RWPE2 (cell line): ENCODE data around the gene CROCC.
"Not testable (repeated sequence)": the region's sequence is repeated elsewhere in the genome, so short reads cannot be mapped to it uniquely, and the experiment has no call there.

Experiments
- ATAC-seq: fragments of 200-7000 bp; cut with Tn5 transposase; 3 replicates; pipeline ENCODE4 v1.9.1; 2021; ENCODE audit warnings: low read depth
- DNase-seq: peaks from one replicate; pipeline ENCODE4 v3.0.0-alpha.2; 2020; ENCODE audit warnings: low spot score
- H3K27ac ChIP-seq: fragments of 450-650 bp; 2 replicates; pipeline ENCODE4 v1.5.1; 2017; ENCODE audit warnings: mild to moderate bottlenecking; ENCODE audit not compliant: poor library complexity, severe bottlenecking
- H3K27me3 ChIP-seq: fragments of 250-450 bp; sonication (Bioruptor Pico); 2 replicates; pipeline ENCODE4 v1.5.1; 2021; ENCODE audit warnings: mild to moderate bottlenecking, moderate library complexity; ENCODE audit not compliant: insufficient read depth, poor library complexity, severe bottlenecking
- H3K36me3 ChIP-seq: fragments of 250-450 bp; sonication (Bioruptor Pico); 2 replicates; pipeline ENCODE4 v1.5.1; 2020; ENCODE audit warnings: low read depth, mild to moderate bottlenecking, moderate library complexity
- H3K4me1 ChIP-seq: fragments of 250-450 bp; sonication (Bioruptor Pico); 2 replicates; pipeline ENCODE4 v1.5.1; 2021; ENCODE audit warnings: mild to moderate bottlenecking, moderate library complexity; ENCODE audit not compliant: insufficient read depth, poor library complexity, severe bottlenecking
- H3K4me3 ChIP-seq: fragments of 250-450 bp; sonication (Bioruptor Pico); 2 replicates; pipeline ENCODE4 v1.5.1; 2021; ENCODE audit warnings: mild to moderate bottlenecking, moderate library complexity; ENCODE audit not compliant: severe bottlenecking
- H3K9me3 ChIP-seq: fragments of 250-450 bp; sonication (Bioruptor Pico); 2 replicates; pipeline ENCODE4 v1.5.1; 2021; ENCODE audit warnings: mild to moderate bottlenecking, moderate library complexity; ENCODE audit not compliant: severe bottlenecking
- TF ChIP-seq, protein P1 (sequence below): fragments of 450-650 bp; IDR thresholded peaks from one replicate; pipeline ENCODE4 v1.5.1; 2017; ENCODE audit warnings: mild to moderate bottlenecking, moderate library complexity; ENCODE audit not compliant: poor library complexity, severe bottlenecking

Gene CROCC

GRCh38 chr1:16918371-16918770 lies 3.4 kb upstream of the CROCC start:
- Histone ChIP-seq H3K4me1 (peaks cover 7% of the 10 kb centered on the region), H3K27me3 (no peaks in the 10 kb centered on the region), H3K36me3 (no peaks in the 10 kb centered on the region), H3K4me3 (no peak overlapping the region), H3K27ac (no peak overlapping the region), H3K9me3 (no peaks in the 10 kb centered on the region)
- TF ChIP-seq, protein P1, sequence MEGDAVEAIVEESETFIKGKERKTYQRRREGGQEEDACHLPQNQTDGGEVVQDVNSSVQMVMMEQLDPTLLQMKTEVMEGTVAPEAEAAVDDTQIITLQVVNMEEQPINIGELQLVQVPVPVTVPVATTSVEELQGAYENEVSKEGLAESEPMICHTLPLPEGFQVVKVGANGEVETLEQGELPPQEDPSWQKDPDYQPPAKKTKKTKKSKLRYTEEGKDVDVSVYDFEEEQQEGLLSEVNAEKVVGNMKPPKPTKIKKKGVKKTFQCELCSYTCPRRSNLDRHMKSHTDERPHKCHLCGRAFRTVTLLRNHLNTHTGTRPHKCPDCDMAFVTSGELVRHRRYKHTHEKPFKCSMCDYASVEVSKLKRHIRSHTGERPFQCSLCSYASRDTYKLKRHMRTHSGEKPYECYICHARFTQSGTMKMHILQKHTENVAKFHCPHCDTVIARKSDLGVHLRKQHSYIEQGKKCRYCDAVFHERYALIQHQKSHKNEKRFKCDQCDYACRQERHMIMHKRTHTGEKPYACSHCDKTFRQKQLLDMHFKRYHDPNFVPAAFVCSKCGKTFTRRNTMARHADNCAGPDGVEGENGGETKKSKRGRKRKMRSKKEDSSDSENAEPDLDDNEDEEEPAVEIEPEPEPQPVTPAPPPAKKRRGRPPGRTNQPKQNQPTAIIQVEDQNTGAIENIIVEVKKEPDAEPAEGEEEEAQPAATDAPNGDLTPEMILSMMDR, result no peak
- ATAC-seq (no peak), DNase-seq (no peak)

DNA sequence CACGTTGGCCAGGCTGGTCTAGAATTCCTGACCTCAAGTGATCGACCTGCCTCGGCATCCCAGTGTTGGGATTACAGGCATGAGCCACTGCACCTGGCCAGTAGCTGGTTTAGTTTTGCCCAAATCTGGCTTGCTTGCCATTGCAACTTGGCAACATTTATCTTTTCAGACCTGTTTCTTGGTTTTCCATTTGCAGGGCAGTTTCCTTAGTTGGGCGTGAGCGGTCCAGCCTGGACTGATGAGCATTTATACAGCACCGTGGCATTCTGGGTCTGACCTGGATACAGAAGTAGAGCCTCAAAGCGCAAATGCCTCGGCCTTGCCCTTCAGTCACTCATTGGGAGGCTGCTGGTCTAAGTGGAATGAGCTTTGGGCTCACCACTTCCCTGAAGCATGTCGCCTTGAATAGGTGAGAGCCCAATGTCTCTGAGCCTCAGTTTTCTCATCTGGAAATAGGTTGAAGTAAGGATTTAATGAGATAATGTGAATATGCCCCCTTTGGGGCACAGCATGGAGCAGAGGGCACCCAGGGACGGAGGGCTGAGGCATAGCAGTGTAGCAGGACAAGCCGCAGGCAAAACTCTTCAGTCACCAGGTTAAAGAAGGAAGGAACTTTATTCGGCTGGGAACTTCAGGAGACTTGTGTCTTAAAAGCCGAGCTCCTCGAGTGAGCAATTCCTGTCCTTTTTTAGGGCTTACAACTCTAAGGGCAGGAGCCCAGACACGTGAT lies 2.6 kb upstream of the CROCC start:
- not testable (repeated sequence) for H3K9me3 ChIP-seq, ATAC-seq, H3K27me3 ChIP-seq, H3K36me3 ChIP-seq, H3K27ac ChIP-seq, H3K4me1 ChIP-seq, H3K4me3 ChIP-seq
- DNase-seq, result peak; percentile 31

DNA sequence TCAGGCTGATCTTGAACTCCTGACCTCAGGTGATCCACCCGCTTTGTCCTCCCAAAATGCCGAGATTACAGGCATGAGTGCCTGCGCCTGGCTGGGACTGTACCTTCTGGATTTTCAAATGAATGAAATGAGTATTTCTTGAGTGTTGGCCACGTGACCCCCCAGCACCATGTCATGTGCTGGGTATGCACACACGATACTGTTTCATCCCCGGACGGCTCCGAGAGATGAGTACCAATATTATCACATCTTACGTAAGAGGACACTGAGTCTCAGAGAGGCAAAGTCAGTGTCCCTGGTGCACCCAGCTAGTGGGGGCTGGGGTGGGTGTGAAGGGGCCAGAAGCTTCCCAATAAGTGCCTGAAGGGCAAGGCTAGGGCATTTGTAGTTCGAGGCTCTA lies 780 bp upstream of the CROCC start:
- Histone ChIP-seq H3K9me3 (no peaks in the 10 kb centered on the region), H3K27me3 (no peaks in the 10 kb centered on the region), H3K4me3 (no peak overlapping the region), H3K36me3 (no peaks in the 10 kb centered on the region), H3K4me1 (peaks cover 17% of the 10 kb centered on the region), H3K27ac (no peak overlapping the region)
- ATAC-seq (no peak), DNase-seq (peak; percentile 60)
- TF ChIP-seq, protein P1, result no peak

GRCh38 chr1:16922466-16922865 lies 735 bp downstream of the CROCC start:
- Histone ChIP-seq H3K9me3 (no peaks in the 10 kb centered on the region), H3K4me1 (peaks cover 19% of the 10 kb centered on the region), H3K4me3 (no peak overlapping the region), H3K27ac (no peak overlapping the region), H3K36me3 (no peaks in the 10 kb centered on the region), H3K27me3 (no peaks in the 10 kb centered on the region)
- DNase-seq (peak; percentile 66), ATAC-seq (no peak)
- TF ChIP-seq, protein P1, result no peak

DNA sequence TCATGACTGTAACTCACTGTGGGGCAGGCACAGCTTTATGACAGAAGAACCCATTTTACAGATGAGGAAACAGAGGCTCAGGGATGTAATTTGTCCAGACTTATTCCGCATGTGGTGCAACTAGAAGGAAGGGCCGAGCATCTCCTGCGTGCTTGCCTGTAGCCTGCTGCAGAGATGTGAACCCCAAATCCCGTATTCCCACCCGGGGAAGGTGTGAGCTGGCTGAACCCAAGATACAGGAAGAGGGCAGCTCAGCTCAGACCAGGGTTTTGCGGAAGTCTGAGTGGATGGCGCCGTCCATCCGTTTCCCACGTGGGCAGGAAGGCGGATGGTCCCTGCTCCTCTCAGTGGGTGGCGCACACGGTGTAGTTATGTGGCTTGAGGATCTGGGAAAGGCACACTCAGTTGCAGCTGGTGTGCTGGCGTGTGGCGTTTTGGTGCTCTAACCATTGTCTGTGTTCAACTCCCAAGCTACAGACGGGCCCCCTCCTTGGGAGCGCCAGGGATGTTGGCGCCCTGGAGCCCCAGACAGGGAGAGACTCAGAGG lies 1.2 kb downstream of the CROCC start:
- no peak overlapping the region for H3K27ac ChIP-seq
- TF ChIP-seq, protein P1, result no peak

More for the DNA sequence above, 1.2 kb downstream of the CROCC start:
- no peak overlapping the region for H3K4me3 ChIP-seq
- no peaks in the 10 kb centered on the region for H3K9me3 ChIP-seq
- H3K27me3 ChIP-seq, result no peaks in the 10 kb centered on the region
- H3K36me3 ChIP-seq, result no peaks in the 10 kb centered on the region
- DNase-seq, result peak; percentile 65
- ATAC-seq, result no peak
- peaks cover 19% of the 10 kb centered on the region for H3K4me1 ChIP-seq
